Activated naive CD8-positive, alpha-beta T cell treated with anti-CD3 and anti-CD28 coated beads, Interleukin-2, amount 10 ng/mL, durations not matched to agents 7 days and 5 days (primary cell): ENCODE results near the gene UBAC1. TPM values are rescaled to one million over a fixed set of nuclear protein-coding genes. Genes with fewer than 3 reads are reported as not detected.
"Not testable (repeated sequence)": the region's sequence is repeated elsewhere in the genome, so short reads cannot be mapped to it uniquely, and the experiment has no call there.

Source experiments
- ATAC-seq: fragments of 150-1000 bp; cut with Tn5 transposase; one replicate; pipeline ENCODE4 v1.10.0; 2021; ENCODE audit warnings: low read depth, moderate library complexity
- POLR2A ChIA-PET: fragments of 350-600 bp; sonication (Branson Sonifier 250); formaldehyde crosslinking; loops from one replicate; lab custom pipeline; 2021; ENCODE audit warnings: antibody characterized with exemption; lab: Charles Lee
- DNase-seq: peaks from one replicate; pipeline ENCODE4 v3.0.0; 2021
- H3K27ac Mint-ChIP-seq: one replicate; pipeline ENCODE4 v1.8.0; 2022; ENCODE audit warnings: mild to moderate bottlenecking, mixed read lengths
- H3K27me3 Mint-ChIP-seq: one replicate; pipeline ENCODE4 v1.8.0; 2022; ENCODE audit warnings: mild to moderate bottlenecking, moderate library complexity, mixed read lengths
- H3K36me3 Mint-ChIP-seq: one replicate; pipeline ENCODE4 v1.8.0; 2021; ENCODE audit warnings: mild to moderate bottlenecking, mixed read lengths
- H3K4me1 Mint-ChIP-seq: one replicate; pipeline ENCODE4 v1.8.0; 2021; ENCODE audit warnings: mixed read lengths
- H3K4me3 Mint-ChIP-seq: one replicate; pipeline ENCODE4 v1.8.0; 2022; ENCODE audit warnings: mild to moderate bottlenecking, moderate library complexity, mixed read lengths
- H3K9me3 Mint-ChIP-seq: one replicate; pipeline ENCODE4 v1.8.0; 2021; ENCODE audit warnings: mixed read lengths
- total RNA-seq, 2 experiments: library from RNA; stranded (reverse); gene quantifications; one replicate each; pipeline ENCODE4 v1.2.3, GENCODE V29; 2021

Gene UBAC1
- total RNA-seq, 2 experiments from 2014 or later = 30.5 to 31.0 TPM

DNA sequence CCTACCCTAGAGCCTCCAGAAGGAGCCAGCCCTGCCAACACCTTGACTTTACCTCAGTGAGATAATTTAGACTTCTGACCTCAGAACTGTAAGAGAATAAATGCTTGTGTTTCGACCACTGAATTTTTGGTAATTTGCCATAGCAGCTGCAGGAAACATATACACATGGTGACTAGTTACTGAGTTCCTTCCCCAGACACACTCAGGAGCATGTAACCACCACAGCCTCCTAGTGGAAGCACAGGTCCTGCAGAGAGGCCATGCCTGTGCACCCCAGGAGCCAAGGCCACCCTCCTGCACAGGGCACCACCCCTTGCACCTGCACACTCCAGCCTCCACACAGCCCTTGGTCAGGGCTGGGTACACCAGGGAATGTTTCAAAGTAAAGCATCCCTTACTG, 46.3 kb downstream of the UBAC1 start:
- H3K4me1 Mint-ChIP-seq = peaks cover 4% of the 10 kb centered on the region

GRCh38 chr9:135911233-135911632, 49.9 kb downstream of the UBAC1 start:
- peak; percentile 9 for DNase-seq
- peaks cover 17% of the 10 kb centered on the region for H3K4me1 Mint-ChIP-seq
- H3K27me3 Mint-ChIP-seq, H3K4me3 Mint-ChIP-seq, H3K27ac Mint-ChIP-seq, POLR2A ChIA-PET, ATAC-seq: not testable (repeated sequence)
- H3K9me3 Mint-ChIP-seq = peaks cover 21% of the 10 kb centered on the region
- peaks cover 59% of the 10 kb centered on the region for H3K36me3 Mint-ChIP-seq

More for the DNA sequence above, 46.3 kb downstream of the UBAC1 start:
- Mint-ChIP-seq H3K9me3 (peaks cover 35% of the 10 kb centered on the region), H3K27me3 (no peaks in the 10 kb centered on the region), H3K4me3 (no peak overlapping the region), H3K27ac (no peak overlapping the region), H3K36me3 (peaks cover 69% of the 10 kb centered on the region)
- no peak for ATAC-seq
- POLR2A ChIA-PET = interaction anchor here (0.7 kb wide), 1 partner anchor 28 kb away, joined by 9 read pairs; no protein-coding TSS in a partner anchor
- DNase-seq = no peak

DNA sequence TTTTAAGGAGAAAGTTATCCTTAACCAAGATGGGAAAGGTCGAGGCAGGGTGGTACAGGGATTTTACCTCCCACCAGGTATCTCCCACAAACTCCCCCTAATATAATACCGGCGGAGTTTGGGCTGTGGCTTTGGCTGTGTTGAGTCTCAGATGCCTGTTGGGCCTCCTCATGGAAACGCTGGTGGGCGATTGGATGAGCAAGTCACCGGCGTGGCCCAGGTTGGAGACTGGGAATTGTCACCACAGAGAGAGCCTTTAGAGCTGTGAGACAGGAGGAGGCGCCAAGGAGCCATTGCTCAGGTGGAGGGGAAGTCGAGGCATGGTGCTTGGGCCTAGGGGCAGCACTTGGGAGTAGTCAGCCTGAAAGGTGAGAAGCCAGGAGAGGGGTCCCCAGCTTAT, 50.4 kb downstream of the UBAC1 start:
- H3K9me3 Mint-ChIP-seq = peaks cover 16% of the 10 kb centered on the region
- no peak for ATAC-seq

GRCh38 chr9:135910216-135910615, 51.0 kb downstream of the UBAC1 start:
- Mint-ChIP-seq H3K4me3 (no peak overlapping the region), H3K27ac (no peak overlapping the region), H3K27me3 (no peaks in the 10 kb centered on the region), H3K36me3 (peaks cover 52% of the 10 kb centered on the region), H3K9me3 (peaks cover 12% of the 10 kb centered on the region), H3K4me1 (peaks cover 27% of the 10 kb centered on the region)
- ATAC-seq (no peak), DNase-seq (no peak)
- POLR2A ChIA-PET = no interaction called here

More for the DNA sequence above, 50.4 kb downstream of the UBAC1 start:
- no peak overlapping the region for H3K27ac Mint-ChIP-seq
- peak; percentile 11 for DNase-seq
- POLR2A ChIA-PET = no interaction called here
- H3K4me3 Mint-ChIP-seq = no peak overlapping the region
- peaks cover 22% of the 10 kb centered on the region for H3K4me1 Mint-ChIP-seq
- peaks cover 55% of the 10 kb centered on the region for H3K36me3 Mint-ChIP-seq
- no peaks in the 10 kb centered on the region for H3K27me3 Mint-ChIP-seq

DNA sequence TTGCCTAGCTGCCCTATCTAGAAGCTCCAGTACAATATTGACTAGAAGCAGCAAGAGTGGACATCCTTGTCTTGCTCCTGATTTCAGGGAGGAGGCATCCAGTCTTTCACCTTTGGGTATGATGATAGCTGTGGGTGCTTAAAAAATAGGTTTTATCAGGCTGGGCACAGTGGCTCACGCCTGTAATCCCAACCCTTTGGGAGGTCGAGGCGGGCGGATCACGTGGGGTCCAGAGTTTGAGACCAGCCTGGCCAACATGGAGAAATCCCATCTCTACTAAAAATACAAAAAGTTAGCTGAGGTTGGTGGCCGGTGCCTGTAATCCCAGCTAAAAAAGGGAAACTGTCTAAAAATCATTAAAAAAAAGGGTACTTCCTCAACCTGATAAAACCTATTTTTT, 51.8 kb downstream of the UBAC1 start:
- Mint-ChIP-seq H3K9me3 (peaks cover 5% of the 10 kb centered on the region), H3K4me1 (peaks cover 30% of the 10 kb centered on the region), H3K27ac (no peak overlapping the region), H3K4me3 (peak overlapping the region; percentile 68), H3K27me3 (no peaks in the 10 kb centered on the region), H3K36me3 (peaks cover 49% of the 10 kb centered on the region)
- POLR2A ChIA-PET = no interaction called here
- no peak for DNase-seq
- ATAC-seq = no peak

DNA sequence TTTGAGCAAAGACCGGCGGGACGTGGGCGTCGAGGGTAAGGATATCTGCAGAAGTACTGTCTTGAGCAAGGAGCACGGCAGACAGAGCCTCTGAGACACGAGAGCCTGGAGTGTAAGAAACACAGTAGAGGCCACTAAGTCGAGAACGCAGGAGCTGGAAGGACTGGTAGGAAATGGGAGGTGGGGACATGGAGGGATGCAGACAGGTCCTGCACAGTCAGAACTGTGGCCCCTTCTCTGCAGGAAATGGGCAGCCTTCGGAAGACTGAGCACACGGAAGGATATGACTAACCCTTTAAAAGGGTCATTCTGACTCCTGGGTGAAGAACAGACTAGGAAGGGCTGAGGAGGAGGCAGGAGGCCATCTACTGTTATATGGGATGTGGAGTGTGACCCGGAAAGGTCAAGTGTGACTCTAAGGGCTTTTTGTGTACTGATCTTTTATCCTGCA, 52.4 kb downstream of the UBAC1 start:
- no peak for ATAC-seq
- H3K9me3 Mint-ChIP-seq = peaks cover 5% of the 10 kb centered on the region
- H3K36me3 Mint-ChIP-seq = peaks cover 46% of the 10 kb centered on the region
- peaks cover 30% of the 10 kb centered on the region for H3K4me1 Mint-ChIP-seq
- H3K27me3 Mint-ChIP-seq = no peaks in the 10 kb centered on the region
- peak overlapping the region; percentile 68 for H3K4me3 Mint-ChIP-seq
- H3K27ac Mint-ChIP-seq = peak overlapping the region; percentile 35
- peak; percentile 17 for DNase-seq
- POLR2A ChIA-PET = no interaction called here

GRCh38 chr9:135908093-135908753, 53.0 kb downstream of the UBAC1 start:
- peaks cover 40% of the 10 kb centered on the region for H3K36me3 Mint-ChIP-seq
- POLR2A ChIA-PET = interaction anchor here (0.6 to 1.0 kb wide), 3 partner anchors 21 to 234 kb away, joined by 3 to 5 read pairs (median 4); no protein-coding TSS in a partner anchor
- peaks cover 2% of the 10 kb centered on the region for H3K9me3 Mint-ChIP-seq
- ATAC-seq = peak; percentile 10
- H3K4me1 Mint-ChIP-seq = peaks cover 30% of the 10 kb centered on the region
- H3K27ac Mint-ChIP-seq = peak overlapping the region; percentile 35
- no peaks in the 10 kb centered on the region for H3K27me3 Mint-ChIP-seq
- no peak for DNase-seq
- H3K4me3 Mint-ChIP-seq = peak overlapping the region; percentile 68

DNA sequence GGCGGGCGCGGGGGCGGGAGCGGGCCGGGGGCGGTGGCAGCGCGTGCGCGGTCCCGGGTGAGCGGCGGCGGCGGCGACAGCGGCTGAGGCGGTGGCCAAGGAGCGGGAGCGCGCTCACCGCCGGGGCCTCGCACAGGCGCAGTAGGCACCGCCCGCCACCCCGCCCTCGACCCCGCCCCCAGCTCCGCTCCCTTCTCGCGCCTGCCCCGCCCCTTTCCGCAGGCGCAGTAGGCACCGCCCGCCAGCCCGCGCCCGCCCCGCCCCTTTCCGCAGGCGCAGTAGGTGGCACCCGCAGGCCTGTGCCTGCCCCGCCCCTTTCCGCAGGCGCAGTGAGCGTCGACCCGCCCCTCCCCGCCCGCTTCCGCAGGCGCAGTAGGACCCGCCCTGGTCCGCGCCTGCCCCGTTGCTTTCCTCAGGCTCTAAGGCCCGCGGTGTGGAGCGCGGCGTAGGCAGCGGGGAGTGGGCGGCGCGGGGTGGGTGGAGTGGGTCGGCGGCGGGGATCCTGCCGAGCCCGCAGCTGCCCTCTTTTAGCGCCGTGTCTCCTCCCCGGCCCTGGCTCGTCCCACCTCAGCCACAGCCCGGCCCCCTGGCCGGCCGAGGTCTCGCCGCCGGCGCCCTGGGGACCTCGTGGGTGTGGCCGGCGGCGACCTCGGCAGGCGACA, 53.6 kb downstream of the UBAC1 start, which contains the start of gene CAMSAP1:
CAMSAP1 (minus strand) TSS at position 116 of the 662 bp plus-strand sequence. CDS start 387 bp downstream, outside the sequence.
- Mint-ChIP-seq H3K9me3 (peaks cover 2% of the 10 kb centered on the region), H3K27ac (no peak within 1 kb of the TSS)
- POLR2A ChIA-PET = interaction anchor here (0.6 to 1.1 kb wide), 5 partner anchors 18 to 235 kb away, joined by 3 to 5 read pairs (median 3); no protein-coding TSS in a partner anchor

GRCh38 chr9:135907006-135907430, 54.2 kb downstream of the UBAC1 start:
- DNase-seq = no peak
- H3K27ac Mint-ChIP-seq = no peak overlapping the region
- peaks cover 30% of the 10 kb centered on the region for H3K4me1 Mint-ChIP-seq
- H3K4me3 Mint-ChIP-seq = peak overlapping the region; percentile 13
- peaks cover 2% of the 10 kb centered on the region for H3K9me3 Mint-ChIP-seq
- H3K27me3 Mint-ChIP-seq = no peaks in the 10 kb centered on the region
- POLR2A ChIA-PET = interaction anchor here (1.0 to 1.1 kb wide), 3 partner anchors 19 to 216 kb away, joined by 3 to 4 read pairs (median 3); no protein-coding TSS in a partner anchor
- peaks cover 37% of the 10 kb centered on the region for H3K36me3 Mint-ChIP-seq
- peak; percentile 4 for ATAC-seq

More for the DNA sequence above, 53.6 kb downstream of the UBAC1 start, which contains the start of gene CAMSAP1:
- peak; percentile 98 for DNase-seq
- H3K27me3 Mint-ChIP-seq = no peaks in the 10 kb centered on the region
- ATAC-seq = peak; percentile 91
- peaks cover 37% of the 10 kb centered on the region for H3K36me3 Mint-ChIP-seq
- peak within 1 kb of the TSS; percentile 82 for H3K4me3 Mint-ChIP-seq
- peaks cover 30% of the 10 kb centered on the region for H3K4me1 Mint-ChIP-seq

- Mint-ChIP-seq H3K9me3 (peaks cover 2% of the 10 kb centered on the region), H3K4me1 (peaks cover 28% of the 10 kb centered on the region), H3K36me3 (peaks cover 37% of the 10 kb centered on the region), H3K27me3 (no peaks in the 10 kb centered on the region), H3K4me3 (peak overlapping the region; percentile 82), H3K27ac (peak overlapping the region; percentile 44)
- POLR2A ChIA-PET = interaction anchor here (1.1 kb wide), 1 partner anchor 216 kb away, joined by 3 read pairs; no protein-coding TSS in a partner anchor
- ATAC-seq (no peak), DNase-seq (peak; percentile 58)
Observed at GRCh38 chr9:135906291-135907005, 54.7 kb downstream of the UBAC1 start.

DNA sequence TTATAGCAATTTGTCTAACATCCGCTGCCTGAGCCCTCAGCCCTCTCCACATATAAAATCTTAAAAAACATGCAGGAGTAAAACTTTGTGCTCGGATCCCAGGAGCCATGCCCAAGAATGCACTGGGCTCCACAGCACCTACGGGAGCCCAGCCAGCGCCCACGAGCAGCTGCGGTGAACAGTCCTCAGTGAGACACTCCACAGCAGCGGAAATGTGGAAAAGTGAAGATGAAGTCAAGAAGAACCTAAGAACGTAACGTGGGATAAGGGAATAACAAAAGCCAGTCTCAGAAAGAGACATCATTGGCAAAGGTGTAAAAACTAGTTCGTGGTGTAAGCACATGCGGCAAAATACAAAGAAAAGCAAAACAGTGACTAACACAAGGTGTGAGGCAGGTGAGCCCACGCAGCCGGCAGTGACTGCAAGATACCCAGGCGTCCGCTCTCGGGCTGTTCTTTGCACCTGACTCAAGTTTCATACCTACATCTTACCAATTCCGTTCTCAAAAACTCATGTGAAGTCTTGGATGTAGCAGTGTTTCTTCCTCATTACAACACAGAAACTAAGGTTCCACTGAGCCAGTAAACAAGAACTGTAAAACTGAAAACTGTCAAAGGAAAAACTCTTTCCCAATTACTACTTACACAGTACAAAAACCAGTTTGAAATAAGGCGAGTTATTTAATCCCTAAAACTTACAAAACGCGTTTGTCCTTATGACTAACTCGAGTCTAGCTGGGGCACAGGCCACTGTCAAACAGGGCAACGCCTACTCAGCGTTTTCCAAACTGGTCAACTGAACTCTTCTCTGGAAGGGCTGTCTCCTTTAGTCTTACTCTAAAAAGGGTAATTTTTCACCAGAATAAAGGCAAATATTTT, 55.6 kb downstream of the UBAC1 start:
- ATAC-seq (no peak), DNase-seq (peak; percentile 19)
- peak overlapping the region; percentile 82 for H3K4me3 Mint-ChIP-seq
- POLR2A ChIA-PET = interaction anchor here (1.4 kb wide), 1 partner anchor 18 kb away, joined by 3 read pairs; no protein-coding TSS in a partner anchor
- H3K27me3 Mint-ChIP-seq = no peaks in the 10 kb centered on the region
- H3K27ac Mint-ChIP-seq = peak overlapping the region; percentile 12
- peaks cover 35% of the 10 kb centered on the region for H3K36me3 Mint-ChIP-seq
- peaks cover 3% of the 10 kb centered on the region for H3K9me3 Mint-ChIP-seq
- H3K4me1 Mint-ChIP-seq = peaks cover 28% of the 10 kb centered on the region
